ENCODE measurements around the gene EFTUD2.

DNA sequence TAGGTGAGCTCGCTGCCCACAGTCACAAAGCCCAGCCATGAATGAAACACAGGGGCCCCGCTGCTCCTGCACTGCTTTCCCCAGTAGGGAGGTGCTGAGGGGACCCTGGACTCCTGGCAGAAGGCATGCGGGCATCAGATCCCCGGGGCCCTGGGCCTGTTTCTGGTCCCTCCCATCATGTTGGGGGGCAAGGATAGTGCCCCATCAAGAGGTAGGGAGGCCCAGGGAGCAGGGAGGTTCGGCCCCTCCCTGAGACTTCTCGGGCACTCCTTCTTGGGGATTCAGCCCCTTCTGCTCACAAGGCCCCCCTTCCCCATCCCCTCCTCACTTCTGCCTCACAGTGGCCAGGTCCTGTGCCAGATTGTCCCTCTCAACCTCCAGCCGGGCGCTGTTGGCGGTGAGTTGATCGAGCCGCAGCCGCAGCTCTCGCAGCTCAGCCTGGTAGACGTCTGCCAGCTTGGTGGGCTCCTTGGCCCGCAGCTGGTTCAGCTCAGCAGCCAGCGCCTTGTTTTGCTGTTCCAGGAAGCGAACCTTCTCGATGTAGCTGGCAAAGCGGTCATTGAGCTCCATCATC, 15.5 kb upstream of the EFTUD2 start:
- TF ChIP-seq CTCF (conservative IDR thresholded peaks at IDR 0.05; ENCODE audit: low read length) (no peak), EZH2phosphoT487 (IDR thresholded peaks at IDR 0.05; ENCODE audit: borderline replicate concordance, low read depth, low read length) (no peak)

Measured in OCI-LY7 (cell line).